ENCODE results near the gene VPS35L.

DNA sequence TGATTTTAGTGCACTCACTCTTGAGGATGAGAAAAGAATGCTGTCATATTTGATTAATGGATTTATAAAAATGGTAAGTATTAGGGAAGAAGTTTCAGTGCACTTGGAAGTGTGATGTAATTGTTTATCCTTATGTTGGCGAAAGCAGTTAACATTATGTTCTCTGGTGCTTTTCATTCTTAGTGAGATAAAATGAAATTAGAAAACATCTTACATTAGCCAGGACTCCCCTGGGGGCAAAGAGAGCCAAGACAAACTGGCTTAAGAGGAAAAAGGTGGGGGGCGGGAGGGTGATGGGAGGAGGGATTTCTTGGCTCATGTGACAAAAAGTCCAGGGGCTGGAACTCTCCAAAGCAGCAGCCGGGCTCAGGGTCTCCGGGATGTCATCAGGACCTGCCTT is 89.4 kb downstream of the VPS35L start:
- no peak for TF ChIP-seq CTCF (IDR thresholded peaks at IDR 0.05)
- no peak for TF ChIP-seq POLR2AphosphoS5 (IDR thresholded peaks at IDR 0.05)

Measured in prostate gland (tissue), 2 donors.